Nephron (organoid): ENCODE data around the gene KRTCAP2.

Source experiments
- H3K27ac Mint-ChIP-seq, 3 experiments: 2 replicates each; pipeline ENCODE4 v1.8.0; 2020; ENCODE audit warnings: mixed read lengths in 3 of 3, mild to moderate bottlenecking in 2 of 3, moderate library complexity in 1 of 3
- H3K27me3 Mint-ChIP-seq: 2 replicates; pipeline ENCODE4 v1.8.0; 2021; ENCODE audit warnings: low read depth, mild to moderate bottlenecking, moderate library complexity, mixed read lengths
- H3K36me3 Mint-ChIP-seq: 2 replicates; pipeline ENCODE4 v1.8.0; 2020; ENCODE audit warnings: low read depth, mixed read lengths
- H3K4me1 Mint-ChIP-seq: 2 replicates; pipeline ENCODE4 v1.8.0; 2020; ENCODE audit warnings: mixed read lengths
- H3K4me3 Mint-ChIP-seq, 3 experiments: 2 replicates each; pipeline ENCODE4 v1.8.0; 2020; ENCODE audit warnings: mild to moderate bottlenecking in 3 of 3, mixed read lengths in 3 of 3, moderate library complexity in 2 of 3
- H3K9me3 Mint-ChIP-seq: 2 replicates; pipeline ENCODE4 v1.8.0; 2020; ENCODE audit warnings: mixed read lengths
- TF ChIP-seq, protein P1 (sequence below), 3 experiments: fragments of 200-600 bp; sonication (generic); IDR thresholded peaks; one replicate each; pipeline ENCODE4 v1.5.0; 2021; ENCODE audit warnings: antibody characterized with exemption in 3 of 3; ENCODE audit not compliant: unreplicated experiment in 3 of 3

KRTCAP2 gene

DNA sequence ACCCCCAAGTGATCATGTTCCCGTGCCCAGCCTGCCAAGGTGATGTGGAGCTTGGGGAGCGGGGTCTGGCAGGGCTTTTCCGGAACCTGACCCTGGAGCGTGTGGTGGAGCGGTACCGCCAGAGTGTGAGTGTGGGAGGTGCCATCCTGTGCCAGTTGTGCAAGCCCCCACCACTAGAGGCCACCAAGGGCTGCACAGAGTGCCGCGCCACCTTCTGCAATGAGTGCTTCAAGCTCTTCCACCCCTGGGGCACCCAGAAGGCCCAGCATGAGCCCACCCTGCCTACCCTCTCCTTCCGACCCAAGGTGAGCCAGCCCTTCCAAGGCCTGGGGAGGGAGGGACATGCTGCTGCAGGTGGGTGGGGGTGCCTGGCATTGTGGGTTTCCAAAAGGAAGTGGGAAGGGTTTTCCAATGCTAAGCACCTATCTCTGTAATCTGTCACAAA is 2.8 kb upstream of the KRTCAP2 start:
- H3K36me3 Mint-ChIP-seq = peaks cover 4% of the 10 kb centered on the region
- peak overlapping the region; percentile 62 to 74 (median 62) for H3K4me3 Mint-ChIP-seq
- H3K27ac Mint-ChIP-seq = peak overlapping the region in 2 of 3 experiments; percentile 4 to 20
- TF ChIP-seq, protein P1, sequence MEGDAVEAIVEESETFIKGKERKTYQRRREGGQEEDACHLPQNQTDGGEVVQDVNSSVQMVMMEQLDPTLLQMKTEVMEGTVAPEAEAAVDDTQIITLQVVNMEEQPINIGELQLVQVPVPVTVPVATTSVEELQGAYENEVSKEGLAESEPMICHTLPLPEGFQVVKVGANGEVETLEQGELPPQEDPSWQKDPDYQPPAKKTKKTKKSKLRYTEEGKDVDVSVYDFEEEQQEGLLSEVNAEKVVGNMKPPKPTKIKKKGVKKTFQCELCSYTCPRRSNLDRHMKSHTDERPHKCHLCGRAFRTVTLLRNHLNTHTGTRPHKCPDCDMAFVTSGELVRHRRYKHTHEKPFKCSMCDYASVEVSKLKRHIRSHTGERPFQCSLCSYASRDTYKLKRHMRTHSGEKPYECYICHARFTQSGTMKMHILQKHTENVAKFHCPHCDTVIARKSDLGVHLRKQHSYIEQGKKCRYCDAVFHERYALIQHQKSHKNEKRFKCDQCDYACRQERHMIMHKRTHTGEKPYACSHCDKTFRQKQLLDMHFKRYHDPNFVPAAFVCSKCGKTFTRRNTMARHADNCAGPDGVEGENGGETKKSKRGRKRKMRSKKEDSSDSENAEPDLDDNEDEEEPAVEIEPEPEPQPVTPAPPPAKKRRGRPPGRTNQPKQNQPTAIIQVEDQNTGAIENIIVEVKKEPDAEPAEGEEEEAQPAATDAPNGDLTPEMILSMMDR (IDR thresholded peaks at IDR 0.05; ENCODE audit: unreplicated experiment in 3 of 3) = no peak
- no peaks in the 10 kb centered on the region for H3K9me3 Mint-ChIP-seq
- H3K4me1 Mint-ChIP-seq = peaks cover 25% of the 10 kb centered on the region
- peaks cover 13% of the 10 kb centered on the region for H3K27me3 Mint-ChIP-seq

DNA sequence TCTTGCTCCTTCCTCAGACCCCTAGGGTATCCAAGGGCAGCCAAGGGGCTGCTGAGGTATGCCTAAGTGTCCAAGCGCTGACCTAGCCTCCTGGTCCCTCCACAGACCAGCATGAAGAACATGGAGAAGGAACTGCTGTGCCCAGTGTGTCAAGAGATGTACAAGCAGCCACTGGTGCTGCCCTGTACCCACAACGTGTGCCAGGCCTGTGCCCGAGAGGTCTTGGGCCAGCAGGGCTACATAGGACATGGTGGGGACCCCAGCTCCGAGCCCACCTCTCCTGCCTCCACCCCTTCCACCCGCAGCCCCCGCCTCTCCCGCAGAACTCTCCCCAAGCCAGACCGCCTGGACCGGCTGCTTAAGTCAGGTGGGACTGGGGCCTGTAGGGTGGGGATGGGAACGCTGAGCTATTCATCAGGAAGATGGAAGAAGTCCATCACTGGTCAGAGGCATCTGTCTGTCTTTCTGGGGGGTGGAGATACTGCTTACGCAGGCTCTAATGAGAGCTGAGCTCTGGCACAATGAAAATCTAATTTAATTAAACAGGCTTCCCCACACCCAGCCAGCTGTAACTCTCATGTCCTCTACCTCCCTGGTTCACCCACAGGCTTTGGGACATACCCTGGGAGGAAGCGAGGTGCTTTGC is 2.3 kb upstream of the KRTCAP2 start:
- Mint-ChIP-seq H3K27me3 (peaks cover 13% of the 10 kb centered on the region), H3K36me3 (peaks cover 6% of the 10 kb centered on the region), H3K4me3 (peak overlapping the region; percentile 78 to 98 (median 91)), H3K4me1 (peaks cover 25% of the 10 kb centered on the region), H3K9me3 (no peaks in the 10 kb centered on the region), H3K27ac (peak overlapping the region in 1 of 3 experiments; percentile 59)
- TF ChIP-seq, protein P1 (IDR thresholded peaks at IDR 0.05; ENCODE audit: unreplicated experiment in 3 of 3) = no peak

DNA sequence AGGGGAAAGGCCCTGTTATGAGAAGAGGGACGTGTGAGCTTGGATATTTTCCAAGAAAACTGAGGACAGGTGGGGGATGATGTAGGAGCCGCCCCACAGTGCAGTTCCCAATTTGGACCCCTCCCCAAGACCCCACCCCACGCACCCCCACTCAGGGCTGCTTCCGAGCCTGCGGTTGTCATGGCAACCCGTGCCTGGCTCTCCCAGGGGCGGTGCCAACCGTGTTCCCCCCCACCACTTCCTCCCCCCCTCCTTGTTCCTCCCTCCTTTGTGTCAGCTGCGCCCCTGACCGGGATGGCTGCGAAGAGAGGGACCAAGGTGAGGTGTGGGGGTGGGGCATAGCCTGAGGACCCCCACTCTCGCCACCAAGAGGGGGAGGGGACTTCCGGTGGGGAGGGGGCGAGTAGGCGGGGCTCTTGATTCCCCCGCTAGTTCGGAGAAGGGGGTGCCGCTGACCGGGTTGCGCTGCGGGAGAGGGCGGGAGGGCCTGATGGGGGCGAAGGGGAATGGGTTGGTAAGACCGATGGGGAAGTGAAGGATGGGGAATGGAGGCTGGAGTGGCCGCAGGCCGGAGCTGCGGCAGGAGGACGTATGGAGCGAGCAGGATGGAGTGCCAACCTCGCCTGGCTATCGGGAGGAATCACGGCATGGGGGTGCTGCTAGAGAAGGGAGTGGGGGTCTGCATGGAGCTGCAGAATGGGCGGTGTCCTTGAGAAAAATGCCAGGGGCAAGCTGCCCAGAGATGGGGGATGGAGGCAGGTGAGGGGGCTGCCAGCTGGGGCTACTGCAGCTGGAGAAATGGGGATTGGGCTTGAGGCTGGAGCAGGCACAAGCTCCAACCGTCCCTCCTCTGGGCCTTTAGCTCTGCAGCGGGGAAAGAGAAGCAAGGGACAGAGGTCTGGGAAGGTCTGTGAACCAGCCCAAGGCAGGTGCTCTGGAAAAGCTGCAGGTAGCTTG is 1.5 kb upstream of the KRTCAP2 start:
- Mint-ChIP-seq H3K27me3 (peaks cover 13% of the 10 kb centered on the region), H3K27ac (peak overlapping the region; percentile 41 to 97 (median 93)), H3K9me3 (no peaks in the 10 kb centered on the region), H3K4me3 (peak overlapping the region; percentile 91 to 98 (median 97)), H3K36me3 (peaks cover 11% of the 10 kb centered on the region), H3K4me1 (peaks cover 25% of the 10 kb centered on the region)
- TF ChIP-seq, protein P1 (IDR thresholded peaks at IDR 0.05; ENCODE audit: unreplicated experiment in 3 of 3) = no peak

DNA sequence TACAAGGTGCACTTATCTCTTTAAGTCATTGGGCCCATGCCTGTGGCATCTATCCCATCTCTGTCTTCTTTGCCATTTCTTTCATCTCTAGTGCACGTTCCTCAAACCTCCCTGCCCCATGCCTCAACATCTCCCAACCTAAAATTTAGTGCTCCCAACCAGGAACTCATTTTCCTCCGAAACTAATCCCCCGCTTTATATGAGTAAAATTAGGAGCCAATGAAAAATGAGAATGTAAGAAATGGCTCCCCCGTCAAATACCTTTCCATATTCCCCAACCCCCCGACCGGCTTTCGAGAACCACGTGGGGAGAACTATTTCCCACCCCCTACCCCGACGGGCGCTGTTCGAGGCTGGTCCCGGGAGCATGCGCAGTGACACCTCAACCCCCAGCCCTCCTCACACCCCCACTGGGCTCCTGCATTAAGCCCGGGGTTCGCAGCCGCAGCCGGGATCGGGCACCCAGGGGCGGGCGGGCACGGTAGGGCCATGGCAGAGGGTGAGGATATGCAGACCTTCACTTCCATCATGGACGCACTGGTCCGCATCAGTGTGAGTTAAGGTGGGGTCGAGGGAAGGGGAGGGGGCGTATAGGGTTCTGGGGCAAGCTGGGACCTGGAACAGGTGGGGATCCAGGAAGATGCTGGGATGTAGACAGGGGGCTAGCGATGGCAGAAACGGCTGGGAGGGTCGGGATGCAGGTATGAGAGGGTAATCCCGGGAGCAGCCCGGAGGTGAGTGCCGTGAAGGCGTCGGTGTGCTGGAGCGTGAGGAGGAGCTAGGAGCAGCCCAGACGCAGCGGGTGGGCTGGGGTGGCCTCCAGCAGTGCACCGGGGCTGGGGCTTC is 597 bp upstream of the KRTCAP2 start, which contains the start of gene TRIM46:
Gene TRIM46 (plus strand): TSS at position 372 of the 846 bp plus-strand sequence. CDS start 118 bp downstream, at position 490.
- peak within 1 kb of the TSS; percentile 91 to 98 (median 97) for H3K4me3 Mint-ChIP-seq
- peak within 1 kb of the TSS; percentile 93 to 98 (median 97) for H3K27ac Mint-ChIP-seq
- no peaks in the 10 kb centered on the region for H3K9me3 Mint-ChIP-seq
- TF ChIP-seq, protein P1 (IDR thresholded peaks at IDR 0.05; ENCODE audit: unreplicated experiment in 3 of 3) = no peak
- H3K27me3 Mint-ChIP-seq = peaks cover 13% of the 10 kb centered on the region
- peaks cover 25% of the 10 kb centered on the region for H3K4me1 Mint-ChIP-seq
- H3K36me3 Mint-ChIP-seq = peaks cover 18% of the 10 kb centered on the region
